NCI-H2196 (cell line): ENCODE results near the gene KCNK17.

ENCODE experiments used
- DNase-seq: peaks from one replicate; lab custom pipeline; 2025; ENCODE audit not compliant: unreplicated experiment; lab: John Stamatoyannopoulos, UW

KCNK17 gene

GRCh38 chr6:39269961-39270360, 44.3 kb downstream of the KCNK17 start:
- no peak for DNase-seq

- no peak for DNase-seq
These were observed 45.5 kb downstream of the KCNK17 start for GRCh38 chr6:39268721-39269120.

GRCh38 chr6:39268171-39268570, 46.0 kb downstream of the KCNK17 start:
- DNase-seq: no peak

- no peak for DNase-seq
These were observed 47.4 kb downstream of the KCNK17 start for GRCh38 chr6:39266782-39267355.

- no peak for DNase-seq
These were observed 47.8 kb downstream of the KCNK17 start for GRCh38 chr6:39266375-39266774.

- peak; percentile 35 for DNase-seq
These were observed 50.7 kb downstream of the KCNK17 start for GRCh38 chr6:39263303-39264037.

- DNase-seq: no peak
These were observed 52.5 kb downstream of the KCNK17 start for GRCh38 chr6:39261751-39262150.

- DNase-seq: no peak
These were observed 53.3 kb downstream of the KCNK17 start for GRCh38 chr6:39260953-39261352.

GRCh38 chr6:39260456-39260855, 53.8 kb downstream of the KCNK17 start:
- no peak for DNase-seq

GRCh38 chr6:39256294-39256940, 57.8 kb downstream of the KCNK17 start:
- no peak for DNase-seq

GRCh38 chr6:39254999-39255535, 59.2 kb downstream of the KCNK17 start:
- DNase-seq: no peak

- no peak for DNase-seq
These were observed 62.8 kb downstream of the KCNK17 start for GRCh38 chr6:39251406-39251805.

GRCh38 chr6:39250507-39250906, 63.7 kb downstream of the KCNK17 start:
- no peak for DNase-seq

GRCh38 chr6:39249278-39249677, 64.9 kb downstream of the KCNK17 start:
- no peak for DNase-seq
